Suprapubic skin (tissue), 4 donors: ENCODE data around the gene GOLGA6D. TPM values are rescaled to one million over a fixed set of nuclear protein-coding genes. Genes with fewer than 3 reads are reported as not detected.
"Not testable (repeated sequence)": the region's sequence is repeated elsewhere in the genome, so short reads cannot be mapped to it uniquely, and the experiment has no call there.

ENCODE experiments used
- DNase-seq, 2 donors: peaks; one replicate each; pipeline ENCODE4 v3.0.0-alpha.2; 2019; ENCODE audit warnings: low spot score in 2 of 2
- H3K27ac ChIP-seq: fragments of 200-600 bp; sonication (generic); one replicate; pipeline ENCODE4 v1.5.1; 2019
- H3K27me3 ChIP-seq: fragments of 200-600 bp; sonication (generic); one replicate; pipeline ENCODE4 v1.5.1; 2019
- H3K36me3 ChIP-seq: fragments of 200-600 bp; sonication (generic); one replicate; pipeline ENCODE4 v1.5.1; 2019
- H3K4me1 ChIP-seq: fragments of 200-600 bp; sonication (generic); one replicate; pipeline ENCODE4 v1.5.1; 2019
- H3K4me3 ChIP-seq: fragments of 200-600 bp; sonication (generic); one replicate; pipeline ENCODE4 v1.5.1; 2019; ENCODE audit warnings: mild to moderate bottlenecking
- H3K9me3 ChIP-seq: fragments of 200-600 bp; sonication (generic); one replicate; pipeline ENCODE4 v1.5.1; 2019
- EP300 ChIP-seq: sonication (generic); formaldehyde crosslinking; IDR thresholded peaks from one replicate; pipeline ENCODE4 v1.6.1; 2017; ENCODE audit warnings: antibody characterized with exemption
- POLR2A ChIP-seq, 2 donors: fragments of 450-650 bp; IDR thresholded peaks; one replicate each; pipeline ENCODE4 v1.6.1; 2017; ENCODE audit warnings: antibody characterized with exemption in 2 of 2, mild to moderate bottlenecking in 2 of 2, moderate library complexity in 2 of 2
- POLR2AphosphoS5 ChIP-seq, 3 donors: sonication (generic); formaldehyde crosslinking; IDR thresholded peaks; one replicate each; pipeline ENCODE4 v1.6.1; 2017; ENCODE audit warnings: antibody characterized with exemption in 3 of 3
- WGBS: methylation state at CpG from one replicate; pipeline ENCODE4 v1.1.5; 2018; 5-methylcytosine and 5-hydroxymethylcytosine counted together
- total RNA-seq, 4 donors: library from RNA; depleted of rRNA; stranded (reverse); fragments of >200 nt; gene quantifications; one replicate each; pipeline ENCODE4 v1.1.0, GENCODE V29; 2016
- TF ChIP-seq, protein P1 (sequence below), 2 donors: fragments of 200-600 bp in 1 of 2; fragments of 450-650 bp in 1 of 2; sonication (generic) in 1 of 2; IDR thresholded peaks; one replicate each; pipeline ENCODE4 v1.5.1; 2016 to 2019; ENCODE audit warnings: antibody characterized with exemption in 2 of 2, mild to moderate bottlenecking in 1 of 2, moderate library complexity in 1 of 2

Gene GOLGA6D
- total RNA-seq, 4 donors from 2014 or later, result 0.72 TPM; not detected in 3

DNA sequence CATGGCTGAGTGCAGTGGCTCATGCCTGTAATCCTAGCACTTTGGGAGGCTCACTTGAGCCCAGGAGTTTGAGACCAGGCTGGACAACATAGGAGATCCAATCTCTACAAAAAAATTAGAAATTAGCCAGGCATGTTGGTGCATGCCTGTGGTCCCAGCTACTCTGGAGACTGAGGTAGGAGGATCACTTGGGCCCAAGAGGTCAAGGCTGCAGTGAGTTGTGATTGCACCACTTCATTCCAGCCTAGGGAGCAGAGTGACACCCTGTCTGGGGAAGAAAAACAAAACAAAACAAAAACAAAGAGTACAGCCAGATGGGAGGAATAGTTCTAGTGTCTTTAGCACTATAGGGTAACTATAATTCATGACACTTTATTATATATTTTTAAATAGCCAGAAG lies 27.1 kb downstream of the GOLGA6D start:
- Histone ChIP-seq H3K36me3 (no peaks in the 10 kb centered on the region), H3K27ac (no peak overlapping the region), H3K4me1 (no peaks in the 10 kb centered on the region), H3K27me3 (peaks cover 23% of the 10 kb centered on the region), H3K4me3 (no peak overlapping the region), H3K9me3 (no peaks in the 10 kb centered on the region)
- DNase-seq, result no peak
- no peak for TF ChIP-seq EP300
- TF ChIP-seq, protein P1, sequence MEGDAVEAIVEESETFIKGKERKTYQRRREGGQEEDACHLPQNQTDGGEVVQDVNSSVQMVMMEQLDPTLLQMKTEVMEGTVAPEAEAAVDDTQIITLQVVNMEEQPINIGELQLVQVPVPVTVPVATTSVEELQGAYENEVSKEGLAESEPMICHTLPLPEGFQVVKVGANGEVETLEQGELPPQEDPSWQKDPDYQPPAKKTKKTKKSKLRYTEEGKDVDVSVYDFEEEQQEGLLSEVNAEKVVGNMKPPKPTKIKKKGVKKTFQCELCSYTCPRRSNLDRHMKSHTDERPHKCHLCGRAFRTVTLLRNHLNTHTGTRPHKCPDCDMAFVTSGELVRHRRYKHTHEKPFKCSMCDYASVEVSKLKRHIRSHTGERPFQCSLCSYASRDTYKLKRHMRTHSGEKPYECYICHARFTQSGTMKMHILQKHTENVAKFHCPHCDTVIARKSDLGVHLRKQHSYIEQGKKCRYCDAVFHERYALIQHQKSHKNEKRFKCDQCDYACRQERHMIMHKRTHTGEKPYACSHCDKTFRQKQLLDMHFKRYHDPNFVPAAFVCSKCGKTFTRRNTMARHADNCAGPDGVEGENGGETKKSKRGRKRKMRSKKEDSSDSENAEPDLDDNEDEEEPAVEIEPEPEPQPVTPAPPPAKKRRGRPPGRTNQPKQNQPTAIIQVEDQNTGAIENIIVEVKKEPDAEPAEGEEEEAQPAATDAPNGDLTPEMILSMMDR (IDR thresholded peaks at IDR 0.05), result no peak
- TF ChIP-seq POLR2A (IDR thresholded peaks at IDR 0.05), result no peak
- TF ChIP-seq POLR2AphosphoS5 (IDR thresholded peaks at IDR 0.05), result no peak

DNA sequence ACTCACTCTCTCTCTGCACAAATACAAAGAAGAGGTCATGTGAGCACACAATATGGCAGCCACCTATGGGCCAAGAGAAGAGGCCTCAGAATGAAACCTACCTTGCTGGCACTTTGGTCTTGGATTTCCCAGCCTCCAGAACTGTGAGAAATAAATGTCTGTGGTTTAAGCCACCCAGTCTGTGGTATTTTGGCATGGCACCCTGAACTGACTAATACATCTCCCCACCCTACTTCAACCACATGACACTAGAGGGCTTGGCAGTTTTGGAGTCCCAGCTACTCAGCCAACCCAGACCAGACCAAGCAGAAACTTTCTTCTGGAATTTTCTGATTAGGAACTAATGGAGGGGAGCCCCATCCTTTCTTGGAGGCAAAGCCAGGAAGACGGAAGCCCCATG lies 29.9 kb downstream of the GOLGA6D start:
- not testable (repeated sequence) for H3K36me3 ChIP-seq, H3K9me3 ChIP-seq, DNase-seq, H3K27ac ChIP-seq, H3K4me3 ChIP-seq, H3K4me1 ChIP-seq
- WGBS, result 92% methylated on average over 1 of the region's 1 CpG
- peaks cover 11% of the 10 kb centered on the region for H3K27me3 ChIP-seq

DNA sequence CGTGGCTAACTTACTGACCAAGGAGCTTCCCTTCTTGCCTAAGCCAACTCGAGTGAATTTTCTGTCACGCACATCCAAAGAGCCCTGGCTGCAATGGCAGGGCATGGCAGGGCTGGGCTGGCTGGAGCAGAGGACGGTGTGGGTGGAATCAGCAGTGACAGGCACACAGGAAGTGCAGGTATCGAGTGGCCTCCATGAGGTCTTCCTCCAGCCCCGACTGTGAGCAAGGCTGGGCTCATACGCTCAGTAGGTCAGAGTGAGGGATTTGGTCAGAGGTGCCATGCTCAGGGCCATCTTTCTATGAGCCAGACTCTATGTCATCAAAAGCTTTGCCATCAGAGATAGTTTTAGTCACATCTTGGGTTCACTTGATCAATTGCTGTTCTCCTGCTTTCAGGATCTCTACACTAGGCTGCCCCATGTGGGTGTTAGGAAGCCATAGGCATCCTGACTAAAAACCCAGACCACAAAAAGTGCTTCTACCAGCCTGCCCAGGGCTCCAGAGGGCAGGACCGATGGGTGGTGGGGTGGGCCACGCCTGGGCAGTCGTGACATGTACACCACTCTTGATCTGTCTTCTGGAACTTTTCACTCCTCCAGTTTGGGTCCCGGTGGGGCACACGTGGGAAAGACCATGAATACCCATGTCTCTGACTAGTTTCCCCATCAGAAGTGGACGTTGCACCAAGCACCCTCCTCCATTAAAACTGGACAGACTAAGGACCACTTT lies 30.6 kb downstream of the GOLGA6D start:
- DNase-seq, result no peak
- 90% methylated on average over 6 of the region's 13 CpGs for WGBS
- no peak overlapping the region for H3K4me3 ChIP-seq
- TF ChIP-seq POLR2A (IDR thresholded peaks at IDR 0.05), result no peak
- no peak for TF ChIP-seq POLR2AphosphoS5 (IDR thresholded peaks at IDR 0.05)
- no peak for TF ChIP-seq EP300
- TF ChIP-seq, protein P1 (IDR thresholded peaks at IDR 0.05), result no peak
- no peaks in the 10 kb centered on the region for H3K36me3 ChIP-seq
- H3K4me1 ChIP-seq, result no peaks in the 10 kb centered on the region
- H3K9me3 ChIP-seq, result no peaks in the 10 kb centered on the region
- peaks cover 8% of the 10 kb centered on the region for H3K27me3 ChIP-seq
- no peak overlapping the region for H3K27ac ChIP-seq

DNA sequence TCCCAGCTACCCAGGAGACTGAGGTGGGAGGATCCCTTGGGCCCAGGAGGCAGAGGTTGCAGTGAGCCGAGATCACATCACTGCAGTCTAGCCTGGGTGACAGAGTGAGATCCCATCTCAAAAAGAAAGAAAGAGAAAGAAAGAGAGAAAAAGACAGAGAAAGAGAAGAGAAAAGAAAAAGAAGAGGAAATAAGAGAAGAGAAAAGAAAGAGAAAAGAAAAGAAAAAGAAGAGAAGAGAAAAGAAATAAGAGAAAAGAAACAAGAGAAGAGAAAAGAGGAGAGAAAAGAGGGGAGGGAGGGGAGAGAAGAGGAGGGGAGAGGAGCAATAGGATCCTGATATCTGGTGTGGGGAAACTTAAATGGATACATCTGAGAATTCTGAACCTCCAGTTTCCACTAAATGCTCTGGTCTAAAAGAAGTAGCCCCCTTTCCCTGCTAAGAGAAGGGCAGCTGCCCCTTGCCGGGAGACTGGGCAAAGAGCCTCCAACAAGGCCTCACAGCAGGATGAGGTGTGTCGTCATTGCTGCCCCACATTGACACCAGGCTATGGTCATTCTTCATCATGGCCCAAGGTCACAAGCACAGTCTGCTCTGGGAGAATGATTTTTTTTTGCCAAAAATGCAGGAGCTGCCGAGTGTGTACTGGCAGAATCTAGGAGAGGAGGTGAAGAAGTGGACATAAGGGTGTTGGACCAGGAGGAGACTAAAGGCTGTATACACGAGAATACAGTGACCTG lies 32.1 kb downstream of the GOLGA6D start:
- no peaks in the 10 kb centered on the region for H3K9me3 ChIP-seq
- H3K4me1 ChIP-seq, result no peaks in the 10 kb centered on the region
- TF ChIP-seq EP300 (no peak), POLR2A (IDR thresholded peaks at IDR 0.05) (no peak), POLR2AphosphoS5 (IDR thresholded peaks at IDR 0.05) (no peak)
- TF ChIP-seq, protein P1 (IDR thresholded peaks at IDR 0.05), result no peak
- H3K27me3 ChIP-seq, result no peaks in the 10 kb centered on the region
- 88% methylated on average over 5 of the region's 5 CpGs for WGBS
- no peak overlapping the region for H3K27ac ChIP-seq
- DNase-seq, result no peak
- no peak overlapping the region for H3K4me3 ChIP-seq
- no peaks in the 10 kb centered on the region for H3K36me3 ChIP-seq

DNA sequence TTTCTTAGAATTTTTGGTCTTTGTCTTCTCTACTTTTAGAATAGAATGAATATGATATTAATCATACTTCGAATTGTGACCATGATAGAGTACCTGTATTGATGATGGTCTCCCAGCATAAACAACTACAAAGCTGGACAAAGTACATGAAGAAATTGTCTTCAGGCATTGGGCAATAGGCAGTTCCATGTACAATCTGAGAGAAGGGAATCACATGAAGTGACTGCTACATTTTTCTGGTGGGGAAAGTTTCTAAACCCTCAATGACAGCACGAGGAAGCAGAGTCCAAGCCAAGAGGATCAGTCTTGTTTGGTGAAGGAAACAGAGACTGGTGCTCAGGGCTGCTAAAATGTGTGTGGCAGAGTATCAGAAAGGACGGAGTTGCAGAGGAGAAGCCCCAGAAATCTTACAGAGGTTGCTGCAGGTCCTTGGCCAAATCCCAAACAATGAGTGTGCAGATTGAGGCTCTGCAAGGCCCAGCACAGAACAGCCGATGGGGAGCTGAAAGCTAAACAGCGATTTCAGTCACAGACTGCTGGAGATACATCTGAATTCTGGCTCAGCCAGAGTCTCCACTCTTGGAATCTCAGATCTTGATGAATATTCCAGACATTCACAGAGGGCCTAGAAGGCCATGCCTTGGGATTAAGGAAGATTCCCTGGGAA lies 36.7 kb downstream of the GOLGA6D start:
- H3K4me1 ChIP-seq, H3K4me3 ChIP-seq, H3K9me3 ChIP-seq, H3K27ac ChIP-seq, H3K36me3 ChIP-seq, H3K27me3 ChIP-seq, DNase-seq: not testable (repeated sequence)
- WGBS, result 90% methylated on average over 5 of the region's 5 CpGs

DNA sequence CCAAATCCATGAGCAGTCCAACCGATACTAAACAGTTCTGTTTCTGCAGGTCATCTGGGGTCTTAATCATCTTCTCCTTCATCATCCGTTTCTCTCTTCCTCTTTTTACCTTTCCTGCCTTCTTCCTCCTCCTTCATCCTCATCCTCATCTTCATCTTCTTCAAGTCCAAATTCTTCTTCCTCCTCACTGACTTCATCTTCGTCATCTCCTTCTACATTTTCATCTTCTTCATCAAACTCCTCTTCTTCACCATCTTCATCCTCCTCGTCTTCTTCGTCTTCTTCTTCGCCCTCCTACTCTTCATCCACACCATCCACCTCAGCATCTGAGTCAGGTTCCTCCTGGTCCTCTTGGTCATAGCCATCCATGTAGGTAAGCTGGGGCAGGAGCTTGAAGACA lies 39.1 kb downstream of the GOLGA6D start:
- Histone ChIP-seq H3K4me3 (no peak overlapping the region), H3K4me1 (no peaks in the 10 kb centered on the region), H3K36me3 (no peaks in the 10 kb centered on the region), H3K27me3 (no peaks in the 10 kb centered on the region), H3K27ac (no peak overlapping the region), H3K9me3 (no peaks in the 10 kb centered on the region)
- TF ChIP-seq EP300 (no peak), POLR2AphosphoS5 (IDR thresholded peaks at IDR 0.05) (no peak), POLR2A (IDR thresholded peaks at IDR 0.05) (no peak)
- TF ChIP-seq, protein P1 (IDR thresholded peaks at IDR 0.05), result no peak
- WGBS, result 89% methylated on average over 6 of the region's 6 CpGs
- no peak for DNase-seq
